ENCODE data around the gene UNCX.

DNA sequence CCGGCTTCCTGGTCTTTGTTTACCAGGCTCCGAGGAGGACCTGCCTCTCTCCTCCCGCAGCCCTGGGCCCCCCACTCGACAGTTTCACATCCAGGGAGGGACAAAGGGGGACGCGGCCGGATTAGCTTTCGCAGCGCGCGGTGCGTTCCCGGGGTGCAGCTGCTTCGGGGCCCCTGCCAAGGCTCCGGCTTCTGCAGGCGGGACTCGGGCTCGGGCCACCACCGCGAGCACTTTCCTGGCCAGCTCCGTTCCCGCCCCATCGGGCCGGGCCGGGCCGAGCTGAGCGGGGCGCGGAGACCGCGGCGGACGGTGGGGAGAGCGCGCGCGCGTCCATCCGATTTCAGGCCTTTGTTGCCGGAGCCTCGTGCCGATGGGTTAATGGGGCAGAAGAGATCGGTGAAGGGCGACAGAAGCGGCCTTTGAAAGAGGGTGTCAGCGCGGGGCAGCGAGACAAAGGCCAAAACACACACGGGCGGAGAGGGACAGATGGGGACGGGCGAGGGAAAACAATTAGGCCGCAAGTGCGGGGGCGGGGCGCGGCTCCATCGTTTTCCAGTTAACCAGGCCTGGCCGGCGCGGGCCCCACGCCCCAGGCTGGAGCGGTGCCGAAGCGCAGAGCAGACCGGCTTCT lies 8.5 kb upstream of the UNCX start:
- TF ChIP-seq ASH2L (IDR thresholded peaks at IDR 0.05; ENCODE audit: low read length) (peak; percentile 72), KDM1A (IDR thresholded peaks at IDR 0.05; ENCODE audit: borderline replicate concordance, low read length) (no peak), RAD21 (IDR thresholded peaks at IDR 0.05 in 1 of 2, conservative IDR thresholded peaks at IDR 0.05 in 1 of 2; ENCODE audit: low read depth in 2 of 2, low read length in 2 of 2) (no peak), TAF1 (IDR thresholded peaks at IDR 0.05; ENCODE audit: low read depth, low read length) (no peak), EP300 (IDR thresholded peaks at IDR 0.05; ENCODE audit: borderline replicate concordance in 1 of 2, low read depth in 2 of 2, low read length in 2 of 2) (no peak), SP4 (IDR thresholded peaks at IDR 0.05; ENCODE audit: low read length) (no peak), GABPA (IDR thresholded peaks at IDR 0.05; ENCODE audit: borderline replicate concordance, insufficient read depth, low read length) (no peak), POLR2A (IDR thresholded peaks at IDR 0.05; ENCODE audit: control extremely low read depth in 1 of 2, low read depth in 2 of 2, low read length in 2 of 2) (no peak), BRCA1 (IDR thresholded peaks at IDR 0.05; ENCODE audit: low read depth, low read length) (no peak), JUND (IDR thresholded peaks at IDR 0.05; ENCODE audit: low read length) (no peak), RXRA (IDR thresholded peaks at IDR 0.05; ENCODE audit: insufficient read depth, low read depth, low read length) (no peak), CHD2 (IDR thresholded peaks at IDR 0.05; ENCODE audit: low read length) (no peak)
- TF ChIP-seq, protein P1, sequence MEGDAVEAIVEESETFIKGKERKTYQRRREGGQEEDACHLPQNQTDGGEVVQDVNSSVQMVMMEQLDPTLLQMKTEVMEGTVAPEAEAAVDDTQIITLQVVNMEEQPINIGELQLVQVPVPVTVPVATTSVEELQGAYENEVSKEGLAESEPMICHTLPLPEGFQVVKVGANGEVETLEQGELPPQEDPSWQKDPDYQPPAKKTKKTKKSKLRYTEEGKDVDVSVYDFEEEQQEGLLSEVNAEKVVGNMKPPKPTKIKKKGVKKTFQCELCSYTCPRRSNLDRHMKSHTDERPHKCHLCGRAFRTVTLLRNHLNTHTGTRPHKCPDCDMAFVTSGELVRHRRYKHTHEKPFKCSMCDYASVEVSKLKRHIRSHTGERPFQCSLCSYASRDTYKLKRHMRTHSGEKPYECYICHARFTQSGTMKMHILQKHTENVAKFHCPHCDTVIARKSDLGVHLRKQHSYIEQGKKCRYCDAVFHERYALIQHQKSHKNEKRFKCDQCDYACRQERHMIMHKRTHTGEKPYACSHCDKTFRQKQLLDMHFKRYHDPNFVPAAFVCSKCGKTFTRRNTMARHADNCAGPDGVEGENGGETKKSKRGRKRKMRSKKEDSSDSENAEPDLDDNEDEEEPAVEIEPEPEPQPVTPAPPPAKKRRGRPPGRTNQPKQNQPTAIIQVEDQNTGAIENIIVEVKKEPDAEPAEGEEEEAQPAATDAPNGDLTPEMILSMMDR (IDR thresholded peaks at IDR 0.05; ENCODE audit: control extremely low read depth in 1 of 3, insufficient read depth in 1 of 3, low read depth in 1 of 3, low read length in 3 of 3), result no peak
- TF ChIP-seq, protein P2, sequence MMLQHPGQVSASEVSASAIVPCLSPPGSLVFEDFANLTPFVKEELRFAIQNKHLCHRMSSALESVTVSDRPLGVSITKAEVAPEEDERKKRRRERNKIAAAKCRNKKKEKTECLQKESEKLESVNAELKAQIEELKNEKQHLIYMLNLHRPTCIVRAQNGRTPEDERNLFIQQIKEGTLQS (IDR thresholded peaks at IDR 0.05; ENCODE audit: insufficient read depth, low read depth, low read length), result no peak
